Fibroblast of mammary gland (primary cell): ENCODE results near the gene CELF3.
"Not testable (repeated sequence)": the region's sequence is repeated elsewhere in the genome, so short reads cannot be mapped to it uniquely, and the experiment has no call there.

Experiments used
- DNase-seq: peaks from one replicate; pipeline ENCODE4 v3.0.0-alpha.2; 2010; ENCODE audit warnings: low read depth
- H3K4me3 ChIP-seq: 2 replicates; pipeline ENCODE4 v1.5.1; 2011; ENCODE audit warnings: low read depth, mild to moderate bottlenecking, low read length, moderate library complexity; ENCODE audit not compliant: control insufficient read depth
- CTCF ChIP-seq: conservative IDR thresholded peaks from 2 replicates; pipeline ENCODE4 v1.5.1; 2011; ENCODE audit warnings: low read depth, low read length, inconsistent platforms; ENCODE audit not compliant: control insufficient read depth, insufficient read depth

The CELF3 gene

DNA sequence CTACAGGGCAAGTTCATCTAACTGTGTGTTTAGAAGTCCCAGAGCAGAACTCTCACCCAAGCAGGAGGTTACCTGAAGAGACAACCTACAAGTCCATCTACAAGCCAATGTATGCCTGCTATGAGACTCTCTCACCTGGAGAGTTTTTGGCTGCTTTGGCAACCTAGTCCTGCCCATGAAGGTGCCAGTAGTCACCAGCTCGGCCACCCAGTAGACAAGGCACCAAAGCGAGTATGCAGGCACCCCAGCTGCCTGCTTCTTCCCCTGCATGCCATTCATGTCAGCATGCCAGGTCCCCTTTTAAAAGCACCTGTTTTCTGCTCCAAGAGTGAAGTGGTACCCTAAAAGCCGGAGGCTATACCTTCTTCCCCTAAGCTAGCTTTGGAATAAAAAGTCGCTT lies 24.9 kb upstream of the CELF3 start:
- TF ChIP-seq CTCF: no peak
- H3K4me3 ChIP-seq: no peak overlapping the region
- DNase-seq: no peak

GRCh38 chr1:151739590-151740355 lies 23.2 kb upstream of the CELF3 start:
- DNase-seq: no peak
- TF ChIP-seq CTCF: no peak
- no peak overlapping the region for H3K4me3 ChIP-seq

- no peak overlapping the region for H3K4me3 ChIP-seq
- no peak for TF ChIP-seq CTCF
- no peak for DNase-seq
Observed at GRCh38 chr1:151737479-151737878, 20.9 kb upstream of the CELF3 start.

- H3K4me3 ChIP-seq: no peak overlapping the region
- no peak for TF ChIP-seq CTCF
- no peak for DNase-seq
Observed at GRCh38 chr1:151737026-151737425, 20.4 kb upstream of the CELF3 start.

DNA sequence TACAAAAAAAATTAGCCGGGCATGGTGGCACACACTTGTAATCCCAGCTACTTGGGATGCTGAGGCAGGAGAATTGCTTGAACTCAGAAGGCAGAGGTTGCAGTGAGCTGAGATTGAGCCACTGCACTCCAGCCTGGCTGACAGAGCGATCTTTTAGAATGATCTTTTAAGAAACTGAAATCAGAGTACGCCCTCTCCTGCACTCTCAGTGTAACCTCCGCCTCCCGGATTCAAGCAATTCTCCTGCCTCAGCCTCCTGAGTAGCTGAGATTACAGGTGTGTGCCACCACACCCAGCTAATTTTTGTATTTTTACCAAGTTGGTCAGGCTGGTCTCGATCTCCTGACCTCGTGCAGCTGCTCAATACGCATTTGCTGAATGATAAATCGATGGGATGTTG lies 17.4 kb upstream of the CELF3 start:
- not testable (repeated sequence) for H3K4me3 ChIP-seq, DNase-seq

DNA sequence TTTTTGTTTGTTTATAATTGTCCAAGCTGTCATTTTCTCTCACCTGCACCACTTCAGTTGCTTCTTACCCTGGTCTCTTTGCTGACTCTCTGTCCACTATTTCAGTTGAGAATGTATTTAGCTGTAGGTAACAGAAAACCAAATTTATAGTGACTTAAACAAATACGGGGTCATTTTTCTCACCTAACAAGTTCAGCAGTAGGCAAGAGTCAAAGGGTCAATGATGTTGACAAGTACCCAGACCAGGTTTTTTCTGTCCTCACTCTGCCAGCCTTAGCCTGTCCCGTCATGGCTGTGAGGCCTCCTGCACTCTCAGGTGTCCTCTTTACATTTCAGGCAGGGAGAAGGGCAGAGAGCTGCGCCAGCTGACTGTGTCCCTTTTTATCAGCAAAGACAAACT lies 16.5 kb upstream of the CELF3 start:
- TF ChIP-seq CTCF: no peak
- H3K4me3 ChIP-seq: no peak overlapping the region
- no peak for DNase-seq

DNA sequence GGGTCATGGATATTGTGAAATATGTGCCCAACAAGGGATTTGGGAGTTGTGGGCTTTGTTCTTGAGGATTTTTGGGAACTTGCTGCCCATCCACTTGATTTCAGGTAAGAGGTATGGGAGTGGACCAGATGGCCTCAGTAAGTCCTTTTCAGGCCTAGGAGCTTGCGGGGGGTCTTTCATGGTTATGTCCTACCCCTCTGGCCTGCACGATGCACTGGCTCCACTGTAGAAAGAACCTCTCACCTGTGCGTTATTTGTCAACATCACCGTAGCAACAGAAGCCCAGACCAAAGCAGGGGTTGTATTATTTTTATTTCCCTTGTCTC lies 13.3 kb upstream of the CELF3 start:
- no peak for DNase-seq
- H3K4me3 ChIP-seq: no peak overlapping the region
- no peak for TF ChIP-seq CTCF
